ENCODE measurements around the gene ATG7.

- no peak for TF ChIP-seq CTCF (IDR thresholded peaks at IDR 0.05)
- no peak for TF ChIP-seq POLR2A (IDR thresholded peaks at IDR 0.05)
Measured at GRCh38 chr3:11346416-11346815, 74.2 kb downstream of the ATG7 start.

Measured in uterus (tissue), 2 donors.